Prostate gland (tissue), 2 donors: ENCODE measurements around the gene YBX2. TPM values are rescaled to one million over a fixed set of nuclear protein-coding genes. Genes with fewer than 3 reads are reported as not detected.

ENCODE experiments used
- DNase-seq: peaks from one replicate; pipeline ENCODE4 v3.0.0-alpha.2; 2019; ENCODE audit warnings: low spot score
- H3K27ac ChIP-seq, 2 donors: fragments of 200-600 bp; sonication (generic); 2 replicates each; pipeline ENCODE4 v1.5.1; 2017 to 2019
- H3K27me3 ChIP-seq: fragments of 200-600 bp; sonication (generic); replicated peaks from 2 replicates; pipeline ENCODE4 v1.5.1; 2019; ENCODE audit not compliant: insufficient read depth
- H3K36me3 ChIP-seq, 2 donors: fragments of 200-600 bp; sonication (generic); 1 replicate in 1 of 2; 2 replicates in 1 of 2; pipeline versions ENCODE4 v1.5.1 to v1.8.1; 2017 to 2019
- H3K4me1 ChIP-seq: fragments of 200-600 bp; sonication (generic); replicated peaks from 2 replicates; pipeline ENCODE4 v1.5.1; 2019
- H3K4me3 ChIP-seq, 2 donors: fragments of 200-600 bp; sonication (generic); 2 replicates each; pipeline ENCODE4 v1.5.1; 2017 to 2019
- H3K9me3 ChIP-seq: fragments of 200-600 bp; sonication (generic); 2 replicates; pipeline ENCODE4 v1.5.1; 2017
- POLR2A ChIP-seq: fragments of 450-650 bp; IDR thresholded peaks from one replicate; pipeline ENCODE4 v1.6.1; 2016; ENCODE audit warnings: antibody characterized with exemption, mild to moderate bottlenecking
- POLR2AphosphoS5 ChIP-seq: sonication (generic); formaldehyde crosslinking; IDR thresholded peaks from one replicate; pipeline ENCODE4 v1.6.1; 2017; ENCODE audit warnings: antibody characterized with exemption
- WGBS: methylation state at CpG from one replicate; pipeline ENCODE4 v1.1.5; 2018; 5-methylcytosine and 5-hydroxymethylcytosine counted together
- intact Hi-C: fragments of 100-400 bp; cut with DNase I; formaldehyde crosslinking; loops from one replicate; pipeline ENCODE4 v1.14.2; 2022
- total RNA-seq, 2 donors: library from RNA; depleted of rRNA; stranded (reverse); fragments of >200 nt; gene quantifications; one replicate each; pipeline ENCODE4 v1.1.0, GENCODE V29; 2016
- TF ChIP-seq, protein P1 (sequence below), 4 experiments: fragments of 200-600 bp in 2 of 4; fragments of 450-650 bp in 2 of 4; sonication (generic) in 2 of 4; IDR thresholded peaks; 1 replicate in 3 of 4; 2 replicates in 1 of 4; pipeline ENCODE4 v1.5.1; 2016 to 2019; ENCODE audit warnings: antibody characterized with exemption in 4 of 4, mild to moderate bottlenecking in 2 of 4, moderate library complexity in 2 of 4

The YBX2 gene
- total RNA-seq, 2 donors from 2014 or later, result 0.64 to 49.1 TPM

DNA sequence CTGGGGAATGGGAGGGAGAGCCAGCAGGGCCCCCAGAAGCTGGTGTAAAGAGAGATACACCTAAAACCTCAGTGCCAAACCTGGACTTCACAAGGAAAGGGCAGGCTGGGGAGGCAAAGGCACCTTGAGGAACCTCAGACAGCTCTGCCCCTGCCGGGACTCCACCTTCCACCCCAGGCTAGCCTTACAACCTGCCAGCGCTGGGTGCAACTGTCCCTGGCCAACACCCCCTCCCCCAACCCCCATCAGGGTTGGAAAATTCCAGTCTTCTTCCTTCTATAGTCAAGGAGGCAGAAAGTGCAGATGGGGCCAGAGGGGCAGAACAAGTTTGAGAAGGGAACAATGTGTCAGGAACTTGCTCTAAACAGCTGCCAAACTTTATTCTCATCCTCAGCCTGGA, 2.2 kb downstream of the YBX2 start:
- Histone ChIP-seq H3K36me3 (no peaks in the 10 kb centered on the region), H3K27me3 (no peaks in the 10 kb centered on the region), H3K27ac (no peak overlapping the region), H3K4me1 (peaks cover 13% of the 10 kb centered on the region), H3K4me3 (no peak overlapping the region), H3K9me3 (no peaks in the 10 kb centered on the region)
- 50% methylated on average over 2 of the region's 2 CpGs for WGBS
- intact Hi-C loops, result no loop called here
- TF ChIP-seq POLR2A (no peak), POLR2AphosphoS5 (no peak)
- TF ChIP-seq, protein P1, sequence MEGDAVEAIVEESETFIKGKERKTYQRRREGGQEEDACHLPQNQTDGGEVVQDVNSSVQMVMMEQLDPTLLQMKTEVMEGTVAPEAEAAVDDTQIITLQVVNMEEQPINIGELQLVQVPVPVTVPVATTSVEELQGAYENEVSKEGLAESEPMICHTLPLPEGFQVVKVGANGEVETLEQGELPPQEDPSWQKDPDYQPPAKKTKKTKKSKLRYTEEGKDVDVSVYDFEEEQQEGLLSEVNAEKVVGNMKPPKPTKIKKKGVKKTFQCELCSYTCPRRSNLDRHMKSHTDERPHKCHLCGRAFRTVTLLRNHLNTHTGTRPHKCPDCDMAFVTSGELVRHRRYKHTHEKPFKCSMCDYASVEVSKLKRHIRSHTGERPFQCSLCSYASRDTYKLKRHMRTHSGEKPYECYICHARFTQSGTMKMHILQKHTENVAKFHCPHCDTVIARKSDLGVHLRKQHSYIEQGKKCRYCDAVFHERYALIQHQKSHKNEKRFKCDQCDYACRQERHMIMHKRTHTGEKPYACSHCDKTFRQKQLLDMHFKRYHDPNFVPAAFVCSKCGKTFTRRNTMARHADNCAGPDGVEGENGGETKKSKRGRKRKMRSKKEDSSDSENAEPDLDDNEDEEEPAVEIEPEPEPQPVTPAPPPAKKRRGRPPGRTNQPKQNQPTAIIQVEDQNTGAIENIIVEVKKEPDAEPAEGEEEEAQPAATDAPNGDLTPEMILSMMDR (IDR thresholded peaks at IDR 0.05), result no peak
- DNase-seq, result no peak

DNA sequence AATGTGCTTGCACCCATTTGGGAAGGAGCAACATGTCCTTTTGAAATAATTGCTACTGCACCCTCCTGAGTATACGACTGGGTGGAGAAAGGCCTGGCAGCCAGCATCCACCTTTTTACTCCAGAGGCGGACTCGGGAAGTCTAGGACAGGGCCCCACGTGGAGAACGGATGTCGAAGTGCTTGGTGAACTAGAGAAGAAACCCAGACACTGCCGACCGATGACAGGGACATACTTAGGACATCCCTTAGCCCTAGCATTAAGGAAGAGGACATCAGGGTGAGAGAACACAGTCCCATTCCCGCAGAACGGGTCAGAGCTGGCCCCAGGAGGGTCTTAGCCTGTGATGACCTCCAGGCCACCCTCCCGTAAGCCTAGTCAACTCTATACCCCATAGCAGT, 3.8 kb downstream of the YBX2 start:
- Histone ChIP-seq H3K4me3 (no peak overlapping the region), H3K4me1 (peaks cover 10% of the 10 kb centered on the region), H3K27me3 (no peaks in the 10 kb centered on the region), H3K9me3 (no peaks in the 10 kb centered on the region), H3K36me3 (no peaks in the 10 kb centered on the region), H3K27ac (no peak overlapping the region)
- intact Hi-C loops, result no loop called here
- DNase-seq, result no peak
- TF ChIP-seq POLR2A (no peak), POLR2AphosphoS5 (no peak)
- TF ChIP-seq, protein P1 (IDR thresholded peaks at IDR 0.05), result no peak
- 73% methylated on average over 11 of the region's 11 CpGs for WGBS

DNA sequence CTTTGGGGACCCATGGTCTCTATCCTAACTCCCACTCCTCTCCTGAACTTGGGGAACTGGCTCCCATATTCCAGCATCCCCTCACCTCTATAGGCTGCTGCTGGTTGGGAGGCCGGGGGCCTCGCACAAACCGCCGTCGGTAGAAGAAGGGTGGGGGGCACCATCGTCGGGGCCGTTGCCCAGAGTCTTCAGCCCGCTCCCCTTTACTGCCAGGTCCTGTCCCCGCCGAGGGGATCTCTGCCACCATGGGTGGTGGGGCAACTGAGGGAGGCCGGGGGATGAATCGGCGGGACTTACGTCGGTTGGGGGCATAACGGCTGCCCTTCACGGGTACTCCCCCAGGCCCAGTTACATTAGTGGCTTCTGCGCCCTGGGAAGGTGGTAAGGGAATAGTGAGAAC, 4.3 kb downstream of the YBX2 start:
- 93% methylated on average over 19 of the region's 19 CpGs for WGBS
- no peaks in the 10 kb centered on the region for H3K9me3 ChIP-seq
- no peak overlapping the region for H3K4me3 ChIP-seq
- H3K27me3 ChIP-seq, result no peaks in the 10 kb centered on the region
- peaks cover 10% of the 10 kb centered on the region for H3K4me1 ChIP-seq
- H3K27ac ChIP-seq, result no peak overlapping the region
- H3K36me3 ChIP-seq, result no peaks in the 10 kb centered on the region
- DNase-seq, result no peak
- TF ChIP-seq POLR2A (no peak), POLR2AphosphoS5 (no peak)
- TF ChIP-seq, protein P1 (IDR thresholded peaks at IDR 0.05), result no peak
- intact Hi-C loops, result no loop called here

DNA sequence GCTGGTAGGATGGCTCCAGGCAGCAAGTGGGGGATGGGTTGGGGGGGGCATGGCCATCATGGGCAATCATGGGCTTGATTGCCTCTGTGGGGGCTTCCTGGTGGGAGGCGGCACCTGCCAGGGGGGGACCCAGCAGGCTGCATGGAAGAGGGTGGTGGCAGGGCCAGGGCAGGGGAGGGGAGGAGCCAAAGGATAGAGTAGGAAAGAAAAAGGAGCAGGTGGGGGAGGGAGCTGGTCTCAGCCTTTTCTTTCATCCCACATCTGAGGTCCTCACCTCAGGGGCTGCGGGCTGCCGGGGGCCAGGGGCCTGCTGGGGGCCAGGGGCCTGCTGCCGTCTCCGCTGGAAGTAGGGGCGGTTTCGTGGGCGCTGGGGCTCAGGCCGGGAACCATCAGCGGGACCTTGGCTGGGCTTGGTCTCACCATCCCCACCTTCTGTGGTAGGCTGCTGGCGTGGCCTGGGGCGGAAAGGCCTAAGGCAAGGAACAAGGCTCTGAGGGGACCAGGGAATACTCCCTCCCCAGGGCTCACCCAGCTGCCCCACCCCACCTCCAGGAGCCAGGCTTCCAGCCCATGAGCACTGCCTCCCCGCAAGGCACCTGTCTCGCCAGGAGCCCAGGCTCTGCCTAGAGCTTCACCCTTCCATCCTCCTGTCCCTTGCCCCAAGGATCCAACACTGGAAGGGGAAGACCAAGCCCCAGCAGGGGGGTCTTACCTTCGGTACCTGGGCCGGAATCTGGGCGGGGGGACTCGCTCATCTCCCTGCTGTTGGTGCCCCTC, 5.0 kb downstream of the YBX2 start:
- H3K4me1 ChIP-seq, result peaks cover 4% of the 10 kb centered on the region
- TF ChIP-seq, protein P1 (IDR thresholded peaks at IDR 0.05), result no peak
- no peak for TF ChIP-seq POLR2A
- H3K27me3 ChIP-seq, result no peaks in the 10 kb centered on the region
- intact Hi-C loops, result loop anchor here (10.0 kb wide), 1 partner anchor 245 kb away; the partner anchor contains the start of gene SLC16A11
- no peaks in the 10 kb centered on the region for H3K9me3 ChIP-seq
- WGBS, result 77% methylated on average over 18 of the region's 18 CpGs
- H3K36me3 ChIP-seq, result no peaks in the 10 kb centered on the region
- H3K27ac ChIP-seq, result no peak overlapping the region
- no peak for DNase-seq
- H3K4me3 ChIP-seq, result no peak overlapping the region

DNA sequence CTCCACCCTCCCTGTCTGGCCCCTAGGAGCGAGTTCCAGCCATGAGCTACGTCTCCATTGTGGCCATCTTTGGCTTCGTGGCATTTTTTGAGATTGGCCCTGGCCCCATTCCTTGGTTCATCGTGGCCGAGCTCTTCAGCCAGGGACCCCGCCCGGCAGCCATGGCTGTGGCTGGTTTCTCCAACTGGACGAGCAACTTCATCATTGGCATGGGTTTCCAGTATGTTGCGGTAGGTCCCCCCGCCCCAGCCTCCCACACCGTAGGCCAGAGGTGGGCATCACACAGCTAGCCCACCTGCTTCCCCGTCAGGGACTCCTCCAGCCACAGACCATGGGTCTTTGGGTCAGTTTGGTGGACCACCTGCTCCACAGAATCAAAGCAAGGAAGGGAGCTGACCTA, 8.8 kb downstream of the YBX2 start:
- H3K27ac ChIP-seq, result no peak overlapping the region
- no peak for DNase-seq
- H3K27me3 ChIP-seq, result no peaks in the 10 kb centered on the region
- no peaks in the 10 kb centered on the region for H3K36me3 ChIP-seq
- intact Hi-C loops, result loop anchor here (10.0 kb wide), 1 partner anchor 241 kb away; the partner anchor contains the start of gene SLC16A11
- H3K4me3 ChIP-seq, result no peak overlapping the region
- H3K4me1 ChIP-seq, result peaks cover 9% of the 10 kb centered on the region
- H3K9me3 ChIP-seq, result no peaks in the 10 kb centered on the region
- WGBS, result 88% methylated on average over 11 of the region's 12 CpGs
- no peak for TF ChIP-seq POLR2A
